GM21786 (cell line): ENCODE results near the gene TEAD3.

ENCODE experiments used
- ATAC-seq: cut with Tn5 transposase; IDR thresholded peaks from one replicate; pipeline ENCODE4 v1.9.1; 2021; ENCODE audit not compliant: unreplicated experiment

Gene TEAD3

DNA sequence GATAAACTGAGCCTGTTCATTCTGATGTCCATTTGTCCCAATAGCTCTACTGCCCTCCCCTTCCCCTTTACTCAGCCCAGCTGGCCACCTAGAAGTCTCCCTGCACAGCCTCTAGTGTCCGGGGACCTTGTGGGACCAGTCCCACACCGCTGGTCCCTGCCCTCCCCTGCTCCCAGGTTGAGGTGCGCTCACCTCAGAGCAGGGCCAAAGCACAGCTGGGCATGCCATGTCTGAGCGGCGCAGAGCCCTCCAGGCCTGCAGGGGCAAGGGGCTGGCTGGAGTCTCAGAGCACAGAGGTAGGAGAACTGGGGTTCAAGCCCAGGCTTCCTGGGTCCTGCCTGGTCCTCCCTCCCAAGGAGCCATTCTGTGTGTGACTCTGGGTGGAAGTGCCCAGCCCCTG is 69.4 kb downstream of the TEAD3 start:
- no peak for ATAC-seq

DNA sequence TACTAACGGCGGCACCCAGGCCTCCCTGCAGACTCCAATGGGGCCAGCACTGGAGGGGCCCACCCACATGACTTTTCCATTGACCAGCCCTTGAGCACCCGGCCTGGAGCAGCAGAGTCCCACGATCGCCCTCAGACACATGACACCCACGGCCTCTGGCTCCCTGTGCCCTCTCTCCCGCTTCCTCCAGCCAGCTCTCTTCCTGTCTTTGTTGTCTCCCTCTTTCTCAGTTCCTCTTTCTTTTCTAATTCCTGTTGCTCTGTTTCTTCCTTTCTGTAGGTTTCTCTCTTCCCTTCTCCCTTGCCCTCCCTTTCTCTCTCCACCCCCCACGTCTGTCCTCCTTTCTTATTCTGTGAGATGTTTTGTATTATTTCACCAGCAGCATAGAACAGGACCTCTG is 70.8 kb downstream of the TEAD3 start:
- no peak for ATAC-seq

DNA sequence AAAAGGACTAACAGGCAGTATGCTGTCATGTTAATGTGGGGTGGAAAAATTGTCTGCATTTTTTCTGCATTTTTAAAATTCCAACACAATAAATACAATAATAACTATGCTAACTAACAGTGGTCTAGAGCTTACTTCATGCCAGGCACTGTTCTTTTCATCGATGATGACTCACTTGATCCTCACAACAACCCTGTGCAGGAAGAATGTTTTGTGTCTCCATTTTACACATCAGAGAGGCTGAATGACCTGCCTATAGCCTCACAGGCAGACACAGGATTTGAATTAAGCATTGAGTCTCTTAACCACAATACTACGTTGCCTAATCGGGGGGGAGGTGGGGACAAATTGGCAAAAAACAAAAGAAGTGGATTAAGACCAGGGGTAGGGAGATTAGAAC is 71.6 kb downstream of the TEAD3 start:
- ATAC-seq = no peak
